ENCODE data around the gene POLL. TPM values are rescaled to one million over a fixed set of nuclear protein-coding genes. Genes with fewer than 3 reads are reported as not detected.
"Not testable (repeated sequence)": the region's sequence is repeated elsewhere in the genome, so short reads cannot be mapped to it uniquely, and the experiment has no call there.

Gene POLL
- total RNA-seq (2022) (34.7 and 35.5 TPM in 2 replicates), Bru-seq, nascent RNA (percentile 79 among the genes with signal in this experiment), BruChase-seq, experiment 1, labeled RNA remaining after a 2-hour chase (percentile 78 among the genes with signal in this experiment), BruChase-seq, experiment 2, labeled RNA remaining after a 6-hour chase (percentile 71 among the genes with signal in this experiment)
- long read RNA-seq, partial matches to known transcripts, result 6 of 27 reads
- long read RNA-seq, other reads (novel, unspliced or antisense), result 18 of 27 reads

DNA sequence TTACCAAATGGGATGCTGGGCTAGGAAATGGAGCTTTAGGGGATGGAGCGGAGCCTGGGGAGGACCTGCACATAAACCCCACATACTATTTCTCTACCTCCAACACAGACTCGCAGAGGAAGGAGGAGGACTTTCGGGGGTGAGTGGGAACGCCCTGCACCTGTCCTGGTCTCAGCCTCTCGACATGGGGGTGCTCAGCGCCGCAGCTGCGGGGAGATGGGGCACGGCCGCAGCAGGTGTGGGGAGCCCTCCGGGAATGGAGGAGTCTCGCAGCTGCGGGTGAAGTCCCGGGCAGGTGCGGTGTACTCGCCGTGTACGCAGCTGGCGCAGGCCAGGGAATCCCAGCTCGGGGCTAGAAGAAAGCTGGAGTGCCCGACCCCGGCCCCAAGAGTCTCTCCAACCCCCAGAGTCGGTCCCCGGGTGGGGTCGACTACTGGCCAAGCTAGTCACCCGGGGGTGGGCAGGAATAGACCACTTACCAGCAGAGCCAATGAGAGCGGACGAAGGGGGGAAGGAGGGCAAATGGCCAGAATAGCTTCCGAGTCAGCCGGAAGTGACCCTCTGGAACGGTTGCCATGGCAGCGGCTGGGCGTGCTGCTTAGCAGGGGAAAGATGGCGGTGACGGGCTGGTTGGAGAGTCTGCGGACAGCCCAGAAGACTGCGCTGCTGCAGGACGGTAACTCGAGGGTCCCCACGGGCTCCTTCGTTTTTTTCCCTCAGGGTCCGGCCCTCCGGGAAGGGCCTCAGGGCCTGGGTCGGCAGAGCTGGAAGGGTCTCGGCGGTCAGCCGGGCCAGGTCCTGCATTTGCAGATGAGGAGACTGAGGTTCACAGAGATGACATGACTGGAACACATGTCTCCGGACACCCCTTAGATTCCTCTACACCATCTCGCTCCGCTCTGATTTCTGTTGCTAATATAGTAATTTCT is at the start of gene POLL, which contains the start of gene DPCD:
Gene POLL (minus strand): TSS at position 533 of the 929 bp plus-strand sequence. CDS start 897 bp downstream, outside the sequence.
Gene DPCD (plus strand): TSS at position 597 of the 929 bp plus-strand sequence. CDS start 16 bp downstream, at position 613.
- ChIA-PET POLR2A (interaction anchor here (0.5 to 1.4 kb wide), 5 partner anchors 12 to 1856 kb away, joined by 3 to 6 read pairs (median 4); partner anchors contain the start of gene CUTC), CTCF (interaction anchor here (0.6 to 2.2 kb wide), 8 partner anchors 14 to 374 kb away, joined by 3 to 21 read pairs (median 4); no protein-coding TSS in a partner anchor)
- TSS peak; percentile 48 for BruUV-seq (replicated peaks)
- Mint-ChIP-seq H3K9me3 (ENCODE audit: unreplicated experiment) (no peaks in the 10 kb centered on the region), H3K27ac (ENCODE audit: unreplicated experiment) (peak within 1 kb of the TSS; percentile 94), H3K4me3 (ENCODE audit: unreplicated experiment) (peak within 1 kb of the TSS; percentile 95), H3K27me3 (ENCODE audit: insufficient read depth, unreplicated experiment) (no peaks in the 10 kb centered on the region), H3K4me1 (ENCODE audit: low read depth, unreplicated experiment) (peaks cover 11% of the 10 kb centered on the region), H3K36me3 (ENCODE audit: insufficient read depth, unreplicated experiment) (peaks cover 14% of the 10 kb centered on the region)
- H3K36me3 ChIP-seq (ENCODE audit: control insufficient read depth, insufficient read depth, low read length), result peaks cover 2% of the 10 kb centered on the region
- TF ChIP-seq CTCF (IDR thresholded peaks at IDR 0.05; ENCODE audit: insufficient read depth in 1 of 2, low read depth in 1 of 2, low read length in 1 of 2, severe bottlenecking in 1 of 2, unreplicated experiment in 1 of 2), result no peak
- no peaks in the 10 kb centered on the region for H3K9me3 ChIP-seq
- H3K27me3 ChIP-seq (replicated peaks; ENCODE audit: control insufficient read depth, insufficient read depth, low read length), result no peaks in the 10 kb centered on the region
- peak; percentile 94 to 96 for DNase-seq
- H3K4me3 ChIP-seq (ENCODE audit: low read depth, low read length), result peak within 1 kb of the TSS; percentile 85
- H3K4me1 ChIP-seq, result no peaks in the 10 kb centered on the region
- intact Hi-C loops (cut with micrococcal nuclease; ENCODE audit: unreplicated experiment), result loop anchor here (5.0 kb wide), 1 partner anchor 194 kb away; the partner anchor contains the start of gene NPM3

- H3K27ac Mint-ChIP-seq (ENCODE audit: unreplicated experiment); H3K4me1 ChIP-seq; POLR2A ChIA-PET; H3K27me3 Mint-ChIP-seq (ENCODE audit: insufficient read depth, unreplicated experiment); H3K4me3 Mint-ChIP-seq (ENCODE audit: unreplicated experiment); H3K9me3 ChIP-seq; DNase-seq; BruUV-seq (replicated peaks); H3K4me1 Mint-ChIP-seq (ENCODE audit: low read depth, unreplicated experiment); intact Hi-C loops (cut with micrococcal nuclease; ENCODE audit: unreplicated experiment); H3K36me3 Mint-ChIP-seq (ENCODE audit: insufficient read depth, unreplicated experiment); H3K36me3 ChIP-seq (ENCODE audit: control insufficient read depth, insufficient read depth, low read length); CTCF ChIA-PET; H3K27me3 ChIP-seq (replicated peaks; ENCODE audit: control insufficient read depth, insufficient read depth, low read length); H3K4me3 ChIP-seq (ENCODE audit: low read depth, low read length); H3K9me3 Mint-ChIP-seq (ENCODE audit: unreplicated experiment): not testable (repeated sequence)
Measured at GRCh38 chr10:101633510-101633909, 45.5 kb upstream of the POLL start.

DNA sequence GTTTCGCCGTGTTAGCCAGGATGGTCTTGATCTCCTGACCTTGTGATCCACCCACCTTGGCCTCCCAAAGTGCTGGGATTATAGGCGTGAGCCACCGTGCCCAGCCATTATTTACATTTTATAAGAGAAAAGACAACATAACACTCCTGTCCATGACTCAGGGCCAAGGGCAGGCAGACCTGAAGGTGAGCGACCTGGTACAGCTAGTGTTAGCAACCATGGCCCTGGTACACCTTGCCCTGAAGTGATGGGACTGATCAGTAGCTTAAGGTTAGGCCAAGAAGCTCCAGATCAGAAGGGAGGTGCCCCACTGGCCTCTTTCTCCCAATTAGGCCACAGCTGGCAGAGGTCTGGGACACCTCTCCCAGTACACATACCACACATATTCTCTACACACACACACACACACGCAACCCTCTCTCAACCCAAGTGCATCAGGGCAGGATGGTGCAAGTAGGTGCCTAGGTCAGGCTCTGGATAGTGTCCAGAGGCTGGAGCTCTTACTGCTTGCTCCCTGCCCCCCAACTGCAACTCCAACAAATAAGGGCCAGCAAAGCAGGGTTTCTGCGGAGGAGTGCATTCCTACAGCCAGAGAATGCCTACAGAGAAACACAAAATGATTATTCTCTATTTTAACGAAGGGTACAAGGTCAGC is 43.9 kb upstream of the POLL start:
- Mint-ChIP-seq H3K4me3 (ENCODE audit: unreplicated experiment) (no peak overlapping the region), H3K36me3 (ENCODE audit: insufficient read depth, unreplicated experiment) (peaks cover 9% of the 10 kb centered on the region), H3K27me3 (ENCODE audit: insufficient read depth, unreplicated experiment) (no peaks in the 10 kb centered on the region), H3K4me1 (ENCODE audit: low read depth, unreplicated experiment) (peaks cover 7% of the 10 kb centered on the region), H3K27ac (ENCODE audit: unreplicated experiment) (no peak overlapping the region), H3K9me3 (ENCODE audit: unreplicated experiment) (no peaks in the 10 kb centered on the region)
- ChIA-PET POLR2A (interaction anchor here (0.6 kb wide), 1 partner anchor 16 kb away, joined by 7 read pairs; no protein-coding TSS in a partner anchor), CTCF (no interaction called here)
- peaks cover 4% of the 10 kb centered on the region; the same call in 1 of the 2 replicates for H3K9me3 ChIP-seq
- DNase-seq, result no peak
- H3K27me3 ChIP-seq (replicated peaks; ENCODE audit: control insufficient read depth, insufficient read depth, low read length), result no peaks in the 10 kb centered on the region
- peaks cover 7% of the 10 kb centered on the region; the same call in 1 of the 2 replicates for H3K4me1 ChIP-seq
- no peaks in the 10 kb centered on the region for H3K36me3 ChIP-seq (ENCODE audit: control insufficient read depth, insufficient read depth, low read length)
- intact Hi-C loops (cut with micrococcal nuclease; ENCODE audit: unreplicated experiment), result no loop called here
- H3K4me3 ChIP-seq (ENCODE audit: low read depth, low read length), result no peak overlapping the region
- TF ChIP-seq CTCF (IDR thresholded peaks at IDR 0.05; ENCODE audit: insufficient read depth in 1 of 2, low read depth in 1 of 2, low read length in 1 of 2, severe bottlenecking in 1 of 2, unreplicated experiment in 1 of 2), result no peak
- no TSS peak for BruUV-seq (replicated peaks)
